Stimulated activated CD8-positive, alpha-beta memory T cell treated with anti-CD3 and anti-CD28 coated beads, Interleukin-7, amount 100 ng/mL, for 24 hours (primary cell): ENCODE results near the gene COL24A1.

Source experiments
- DNase-seq: peaks from one replicate; pipeline ENCODE4 v3.0.0-alpha.2; 2020; ENCODE audit warnings: low read depth

The COL24A1 gene

DNA sequence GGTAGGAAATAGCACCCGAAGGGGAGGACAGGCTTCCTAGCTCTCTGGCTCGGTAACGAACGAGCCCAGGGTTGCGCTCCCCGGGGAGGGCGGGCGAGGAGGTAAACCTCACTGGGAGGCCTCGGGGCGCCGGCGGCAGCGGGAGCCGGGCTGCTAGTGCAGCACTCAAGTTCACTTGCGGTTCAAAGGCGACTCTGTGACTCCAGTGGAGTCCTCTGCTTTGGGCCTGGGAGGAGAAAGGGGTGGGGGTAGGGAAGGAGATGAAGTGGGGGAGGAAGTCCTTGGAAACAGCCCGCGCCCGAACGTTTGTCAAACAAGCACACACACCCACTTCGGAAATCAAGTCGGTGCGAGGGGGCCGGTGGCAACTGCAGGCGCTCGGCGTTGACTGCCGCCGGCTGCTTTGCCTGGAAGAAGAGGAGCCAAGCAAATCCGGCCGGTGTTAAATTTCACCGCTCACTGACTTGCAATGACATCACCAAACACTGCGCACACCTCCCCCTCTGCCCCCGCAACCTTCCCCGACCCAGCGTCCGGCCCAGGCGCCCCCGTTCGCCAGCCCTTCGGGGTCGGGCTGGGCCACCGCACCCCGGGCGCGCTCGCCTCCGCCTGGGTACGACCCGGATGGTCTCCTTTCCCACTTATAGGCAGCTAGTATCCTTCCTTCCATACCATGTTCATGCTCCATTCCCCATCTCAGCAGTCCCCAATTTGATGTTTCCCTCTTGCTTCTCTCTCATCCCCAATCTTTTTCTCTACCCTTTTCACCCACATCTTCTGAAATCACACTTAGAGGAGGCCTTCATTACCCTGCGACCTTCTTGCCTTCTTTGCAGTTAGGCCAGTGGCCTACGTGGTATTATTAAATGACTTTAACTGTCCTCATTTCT, at the start of gene COL24A1:
TSS of gene COL24A1 (minus strand) at position 207 of the 890 bp plus-strand sequence. CDS start 376 bp downstream, outside the sequence.
- DNase-seq: no peak

- no peak for DNase-seq
Observed at GRCh38 chr1:86205741-86206140, 49.2 kb upstream of the COL24A1 start.

GRCh38 chr1:86202552-86203340, 46.2 kb upstream of the COL24A1 start:
- no peak for DNase-seq

GRCh38 chr1:86201311-86201710, 44.7 kb upstream of the COL24A1 start:
- DNase-seq: no peak

DNA sequence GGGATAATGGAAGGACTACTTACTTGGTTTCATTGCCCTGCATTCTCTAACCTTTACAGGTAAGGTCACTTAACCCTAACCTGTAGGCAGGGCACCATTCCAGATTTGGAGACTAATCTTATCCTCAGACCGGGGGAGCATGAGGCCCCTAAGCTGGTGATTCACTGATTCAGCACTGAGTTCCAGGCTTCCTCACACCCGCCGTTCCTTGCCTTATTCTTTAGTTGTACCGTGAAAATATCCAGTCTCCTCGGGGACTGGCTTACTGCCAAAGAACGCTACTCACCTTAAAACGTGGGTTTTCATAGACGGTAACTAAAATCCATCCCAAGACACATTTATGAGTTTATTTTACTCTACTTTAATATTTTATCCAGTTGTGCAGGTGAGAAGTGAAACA, 44.3 kb upstream of the COL24A1 start:
- no peak for DNase-seq

GRCh38 chr1:86197206-86197855, 40.8 kb upstream of the COL24A1 start:
- no peak for DNase-seq

DNA sequence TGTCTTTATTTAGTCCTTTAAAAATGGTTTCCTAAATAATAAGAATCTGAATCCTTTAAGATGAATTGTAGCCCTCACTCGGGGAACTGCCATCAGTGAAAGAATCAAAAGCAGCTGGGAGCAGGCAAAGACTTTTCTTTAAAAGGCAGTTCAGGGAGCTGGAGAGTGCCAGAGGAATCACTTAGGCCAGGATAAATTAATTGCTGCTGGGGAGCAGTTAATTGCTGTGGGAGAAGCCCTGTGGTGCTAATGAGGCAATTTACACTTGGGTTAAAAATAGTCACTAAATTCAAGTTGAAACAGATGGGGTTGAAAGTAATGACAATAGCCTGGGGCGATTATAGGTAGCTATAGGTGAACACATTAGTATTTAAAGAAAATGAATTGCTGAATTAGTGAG, 38.7 kb upstream of the COL24A1 start:
- no peak for DNase-seq

- DNase-seq: no peak
Observed at GRCh38 chr1:86194491-86195034, 38.0 kb upstream of the COL24A1 start.

DNA sequence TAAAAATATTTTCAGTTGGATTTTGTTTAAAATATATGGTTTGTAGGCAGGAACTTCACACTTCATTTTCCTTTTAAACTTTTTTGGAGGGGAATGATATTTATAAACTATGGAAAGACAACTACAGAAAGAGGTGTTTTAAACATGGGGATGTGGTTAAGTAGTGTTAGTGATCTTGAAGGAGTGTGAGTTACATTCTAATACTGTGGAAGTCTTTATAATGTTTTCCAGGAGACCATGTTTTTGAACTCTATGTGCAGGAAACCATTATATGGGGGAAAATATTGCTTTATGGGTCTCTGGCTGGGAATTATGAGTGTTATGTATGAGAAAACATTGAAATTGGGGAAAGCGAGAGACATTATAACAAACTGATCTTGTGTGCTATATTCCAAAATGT, 35.8 kb upstream of the COL24A1 start:
- no peak for DNase-seq

DNA sequence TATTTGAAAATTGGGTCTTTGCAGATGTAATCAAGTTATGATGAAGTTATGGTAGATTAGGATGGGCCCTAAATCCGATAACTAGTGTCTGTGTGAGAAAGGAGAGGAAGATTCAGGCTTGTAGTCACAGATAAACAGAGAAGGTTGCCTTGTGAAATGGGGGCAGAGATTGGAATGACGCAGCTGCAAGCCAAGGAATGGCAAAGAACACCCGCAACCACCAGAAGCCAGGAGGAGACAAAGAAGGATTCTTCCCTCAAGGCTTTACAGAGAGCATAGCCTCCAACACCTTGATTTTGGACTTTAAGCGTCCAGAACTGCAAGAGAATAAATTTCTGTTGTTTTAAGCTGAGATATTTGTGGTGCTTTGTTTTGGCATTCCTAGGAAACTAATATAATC, 35.4 kb upstream of the COL24A1 start:
- no peak for DNase-seq

DNA sequence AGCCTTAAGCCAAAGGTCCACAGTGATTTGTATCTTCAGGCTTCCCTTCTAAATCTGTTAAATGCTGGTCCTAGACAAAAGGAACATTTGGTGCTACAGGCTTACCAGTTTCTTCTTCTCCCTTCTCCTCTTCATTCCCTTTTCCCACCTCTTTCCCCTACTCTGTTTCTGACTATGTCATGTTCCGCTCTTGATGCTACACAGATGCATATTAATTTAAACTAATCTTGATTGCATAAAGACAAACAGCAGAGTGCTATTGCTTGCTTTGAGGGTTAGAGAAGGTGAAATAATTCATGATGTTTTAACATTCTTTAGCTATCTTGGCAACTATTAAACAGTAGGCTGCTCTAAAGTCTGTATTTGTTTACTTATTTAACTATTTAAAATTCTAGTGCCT, 34.3 kb upstream of the COL24A1 start:
- DNase-seq: no peak

DNA sequence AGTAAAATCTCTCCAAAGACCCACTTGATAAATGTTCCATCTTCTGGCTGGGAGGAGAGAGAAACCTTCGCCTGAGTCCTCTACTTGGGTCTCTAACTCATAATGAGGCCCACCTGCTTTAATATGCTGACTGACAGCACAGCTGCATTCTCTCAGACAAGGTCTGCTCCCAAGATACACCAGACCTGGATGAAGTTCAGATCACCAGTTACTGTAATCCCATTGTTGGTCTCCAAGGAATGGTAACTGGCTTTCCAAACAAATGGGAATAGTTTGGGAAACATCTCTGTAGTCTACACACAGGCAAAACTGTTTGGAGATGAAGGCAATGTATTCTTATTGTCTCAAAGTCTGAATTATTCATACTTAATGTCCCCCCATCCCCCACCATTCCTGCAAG, 27.9 kb upstream of the COL24A1 start:
- no peak for DNase-seq

DNA sequence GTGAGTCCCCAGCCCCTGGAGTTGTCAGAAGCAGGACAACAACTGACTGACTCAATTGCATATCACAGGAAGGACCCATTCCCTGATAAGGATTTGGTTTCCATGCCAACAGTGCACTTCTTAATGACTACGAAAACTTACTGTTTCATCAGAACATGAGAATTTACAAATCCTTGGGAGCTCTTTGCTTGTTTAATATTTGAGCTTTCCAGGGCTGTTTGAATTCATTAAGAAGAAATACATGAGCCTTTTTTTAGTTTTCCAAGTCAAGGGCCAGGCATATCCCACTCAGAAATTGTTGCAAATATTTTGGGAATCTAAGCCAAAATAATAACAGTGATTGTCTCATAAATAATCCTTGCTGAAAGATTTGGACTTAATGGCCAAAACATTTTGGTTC, 27.2 kb upstream of the COL24A1 start:
- DNase-seq: no peak

GRCh38 chr1:86176226-86176625, 19.7 kb upstream of the COL24A1 start:
- no peak for DNase-seq

GRCh38 chr1:86175756-86176155, 19.2 kb upstream of the COL24A1 start:
- DNase-seq: no peak

DNA sequence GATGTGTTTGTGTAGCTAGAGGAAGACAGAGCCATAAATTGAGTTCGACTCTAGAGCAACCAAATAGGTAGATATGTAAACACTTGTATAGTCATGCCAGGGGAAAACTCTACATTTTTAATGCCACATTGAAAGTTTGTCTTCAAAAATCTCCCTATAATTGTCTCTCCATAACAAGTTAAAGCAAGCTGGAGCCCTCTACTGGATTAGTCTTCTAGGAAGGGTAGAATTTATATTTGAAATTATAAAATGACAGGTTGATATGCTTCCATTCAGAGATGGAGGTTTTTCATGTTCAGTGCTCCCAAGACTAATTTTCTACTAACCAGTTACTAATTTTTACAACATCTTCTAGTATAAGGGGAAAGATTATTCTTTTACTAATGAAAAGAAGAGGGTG, 13.1 kb upstream of the COL24A1 start:
- DNase-seq: no peak

- DNase-seq: no peak
Observed at GRCh38 chr1:86159800-86160199, 3.2 kb upstream of the COL24A1 start.

DNA sequence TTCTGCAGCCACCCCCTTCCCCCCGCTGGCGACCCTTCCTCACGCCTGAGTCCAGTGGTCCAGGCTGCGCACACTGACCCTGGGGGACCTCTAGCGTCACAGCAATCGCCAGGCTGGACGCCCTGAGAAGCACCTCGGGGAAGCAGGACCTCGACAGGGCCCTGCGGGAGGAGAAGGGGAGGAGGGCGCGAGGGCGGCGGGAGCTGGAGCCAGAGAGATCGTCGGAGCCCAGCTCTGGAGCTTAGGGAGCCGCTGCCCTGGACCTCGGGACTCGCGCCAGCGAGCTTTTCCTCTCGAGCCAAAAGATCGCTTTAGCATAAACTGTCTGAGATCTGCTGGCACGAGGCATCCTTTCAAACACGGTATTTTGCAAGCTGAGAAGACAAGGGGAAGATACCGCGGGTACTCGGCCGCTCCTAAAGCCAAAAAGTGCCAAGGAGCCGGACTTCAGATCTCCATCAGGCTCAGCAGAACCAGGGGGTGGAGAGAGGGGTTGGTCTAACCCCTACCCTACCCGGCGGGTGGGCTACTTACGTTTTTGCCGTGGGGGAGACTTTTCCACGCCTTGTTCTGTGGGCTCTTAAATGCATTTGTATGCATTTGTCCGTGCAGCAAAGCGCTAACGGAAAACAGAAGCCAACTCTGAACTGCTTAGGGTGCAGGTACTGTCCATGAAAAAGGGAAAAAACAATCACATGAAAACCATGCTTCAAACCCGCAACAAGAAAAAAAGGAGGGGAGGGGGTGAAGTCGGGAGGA, 586 bp downstream of the COL24A1 start:
- DNase-seq: no peak

DNA sequence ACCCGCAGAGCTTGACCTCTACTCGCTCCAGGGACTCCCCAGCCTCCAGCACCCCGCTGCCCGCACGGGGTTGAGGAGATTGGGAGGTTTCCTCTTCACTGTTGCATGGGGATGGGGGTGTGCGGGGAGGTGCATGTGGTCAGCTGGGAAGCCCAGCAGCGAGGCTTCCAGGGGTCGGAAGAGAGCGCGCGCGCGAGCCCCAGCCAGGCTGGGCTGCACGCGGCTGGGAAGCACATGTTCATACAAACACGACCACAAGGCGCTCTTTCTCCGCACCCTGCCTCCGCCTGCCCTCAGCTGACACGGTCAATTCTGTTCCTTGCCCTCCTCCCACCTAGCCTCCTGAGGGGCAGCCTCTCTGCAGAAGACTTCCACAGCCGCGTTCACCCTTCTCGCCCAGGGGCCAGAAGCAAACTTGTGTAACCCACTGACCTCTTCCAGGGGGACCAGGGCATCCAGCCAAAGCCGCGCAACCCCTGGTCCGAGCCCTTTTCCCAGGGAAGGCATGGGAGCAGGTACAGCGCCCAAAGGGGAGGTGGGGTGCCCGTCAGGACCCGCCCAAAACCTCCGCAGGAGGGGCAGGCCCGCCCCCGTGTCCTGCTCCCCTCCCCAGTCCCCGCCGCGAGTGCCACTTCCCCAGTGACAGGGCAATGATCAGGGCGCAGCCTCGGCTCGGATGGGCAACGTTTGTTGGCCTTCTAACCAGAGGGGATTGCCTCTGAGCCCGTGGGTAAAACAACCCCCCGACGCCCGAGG, 1.3 kb downstream of the COL24A1 start:
- DNase-seq: no peak

- DNase-seq: no peak
Observed at GRCh38 chr1:86154571-86155050, 2.0 kb downstream of the COL24A1 start.

DNA sequence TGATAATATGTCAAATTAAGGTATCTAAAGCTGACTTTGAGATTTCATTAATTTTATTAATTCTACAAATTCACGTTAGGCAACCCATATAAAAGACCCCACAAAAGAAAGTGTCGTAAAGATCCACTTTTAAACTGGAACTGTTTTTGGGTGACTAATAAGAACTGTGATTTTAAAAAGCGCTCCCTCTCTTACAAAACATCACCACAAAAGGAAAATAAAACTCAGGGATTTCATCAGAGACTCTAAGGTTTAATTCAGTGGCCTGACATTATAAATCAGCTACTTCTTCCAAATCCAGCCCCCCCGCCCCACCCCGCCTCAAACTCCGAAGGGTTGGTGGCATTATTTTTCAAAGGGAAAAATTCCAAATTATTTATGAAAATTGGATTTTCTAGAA, 2.7 kb downstream of the COL24A1 start:
- DNase-seq: no peak
